ENCODE measurements around the gene SREBF2.

Gene SREBF2

DNA sequence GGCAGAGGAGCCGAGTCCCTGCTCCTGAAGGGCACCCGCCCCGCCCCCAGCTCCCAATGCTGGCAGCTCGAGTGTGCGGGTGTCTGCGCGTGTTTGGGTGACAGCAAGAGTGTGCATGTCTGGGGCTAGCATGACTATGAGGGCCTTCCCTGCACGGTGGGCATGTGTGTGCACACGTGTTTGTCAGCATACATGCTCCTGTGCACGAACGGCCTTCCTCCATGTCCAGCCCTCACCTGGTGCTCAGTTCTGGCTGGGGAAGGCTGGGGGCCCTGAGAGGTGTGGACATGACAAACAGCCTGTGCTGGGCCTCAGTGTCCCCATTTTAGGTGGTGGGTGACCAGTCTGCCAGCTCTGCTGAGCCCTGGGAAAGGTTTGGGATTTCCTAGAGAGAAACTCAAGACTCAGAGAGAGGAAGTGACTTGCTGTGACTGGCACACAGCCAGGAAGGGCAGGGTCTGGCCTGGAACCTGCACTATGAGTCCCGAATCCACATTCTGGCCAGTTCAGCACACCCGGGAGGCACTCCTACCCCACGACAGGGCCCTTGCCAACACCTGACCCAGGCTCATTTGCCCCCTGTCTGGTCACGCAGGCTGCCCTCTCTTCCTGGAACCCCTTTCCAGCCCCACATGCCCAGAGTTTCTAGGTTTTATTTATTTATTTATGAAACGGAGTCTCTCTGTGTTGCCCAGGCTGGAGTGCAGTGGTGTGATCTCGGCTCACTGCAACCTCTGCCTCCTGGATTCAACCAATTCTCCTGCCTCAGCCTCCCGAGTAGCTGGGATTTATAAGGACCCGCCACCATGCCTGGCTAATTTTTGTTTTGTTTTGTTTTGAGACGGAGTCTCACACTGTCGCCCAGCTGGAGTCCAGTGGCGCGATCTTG is 85.2 kb downstream of the SREBF2 start:
- no peak overlapping the region for H3K9ac ChIP-seq (ENCODE audit: insufficient read length)
- H3K4me3 ChIP-seq = no peak overlapping the region

DNA sequence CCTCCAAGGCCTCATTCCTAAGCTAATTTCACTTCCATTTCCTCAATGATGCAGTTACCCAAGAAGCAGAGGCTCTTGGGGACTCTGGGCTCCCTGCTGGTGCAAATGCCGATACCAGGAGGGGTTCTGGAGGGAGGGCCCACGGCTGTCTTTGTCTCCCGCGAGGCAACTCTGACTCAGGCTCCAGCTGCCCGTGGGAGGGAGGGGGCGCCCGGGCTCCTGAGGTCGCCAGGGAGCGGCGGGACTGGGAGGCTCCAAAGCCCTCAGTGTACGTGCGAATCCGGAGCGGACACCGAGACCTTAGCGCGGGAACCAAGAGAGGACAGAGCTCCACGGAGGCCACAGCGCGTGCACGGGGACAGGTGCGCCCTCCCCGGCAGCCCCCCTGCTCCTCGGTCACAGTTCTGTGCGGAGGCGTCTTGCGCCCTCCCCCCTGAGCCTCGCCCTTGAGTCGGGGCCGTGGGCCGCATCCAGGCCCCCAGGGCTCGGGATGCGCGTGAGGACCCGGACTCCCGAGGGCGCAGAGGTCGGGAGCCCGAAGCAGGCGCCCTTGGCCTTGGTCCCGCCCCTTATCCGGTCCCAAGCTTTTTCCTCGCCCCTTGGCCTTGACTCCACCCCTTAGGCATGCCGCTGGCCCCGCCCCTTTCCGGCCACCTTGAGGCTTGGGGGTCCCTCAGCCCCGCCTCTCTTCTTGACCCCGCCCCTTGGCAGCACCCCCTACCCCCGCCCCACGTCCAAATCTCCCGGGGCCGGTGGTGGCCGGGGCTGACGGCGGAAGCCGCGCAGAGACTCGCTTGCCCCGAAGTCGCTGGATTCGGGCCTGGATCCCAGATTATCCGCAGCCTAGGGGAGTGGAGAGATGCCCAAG is 86.7 kb downstream of the SREBF2 start:
- no peak overlapping the region for H3K4me3 ChIP-seq
- no peaks in the 10 kb centered on the region for H3K36me3 ChIP-seq (ENCODE audit: insufficient read depth, low read length)
- H3K9ac ChIP-seq (ENCODE audit: insufficient read length) = no peak overlapping the region
- TF ChIP-seq POLR2AphosphoS5 (IDR thresholded peaks at IDR 0.05; ENCODE audit: borderline replicate concordance, low read depth, low read length) (no peak), FOXP2 (optimal IDR thresholded peaks at IDR 0.05; ENCODE audit: control extremely low read depth, extremely low read length, insufficient read depth) (no peak), EZH2 (IDR thresholded peaks at IDR 0.05) (no peak)
- no peak for DNase-seq (ENCODE audit: low read depth, low spot score)
- no peak overlapping the region for H3K27ac ChIP-seq
- no peaks in the 10 kb centered on the region for H3K9me3 ChIP-seq (ENCODE audit: low read depth, low read length)

More for the DNA sequence above, 85.2 kb downstream of the SREBF2 start:
- Histone ChIP-seq H3K27ac (no peak overlapping the region), H3K9me3 (ENCODE audit: low read depth, low read length) (no peaks in the 10 kb centered on the region), H3K36me3 (ENCODE audit: insufficient read depth, low read length) (no peaks in the 10 kb centered on the region)
- TF ChIP-seq EZH2 (IDR thresholded peaks at IDR 0.05) = no peak
- no peak for TF ChIP-seq POLR2AphosphoS5 (IDR thresholded peaks at IDR 0.05; ENCODE audit: borderline replicate concordance, low read depth, low read length)
- no peak for TF ChIP-seq FOXP2 (optimal IDR thresholded peaks at IDR 0.05; ENCODE audit: control extremely low read depth, extremely low read length, insufficient read depth)
- no peak for DNase-seq (ENCODE audit: low read depth, low spot score)

DNA sequence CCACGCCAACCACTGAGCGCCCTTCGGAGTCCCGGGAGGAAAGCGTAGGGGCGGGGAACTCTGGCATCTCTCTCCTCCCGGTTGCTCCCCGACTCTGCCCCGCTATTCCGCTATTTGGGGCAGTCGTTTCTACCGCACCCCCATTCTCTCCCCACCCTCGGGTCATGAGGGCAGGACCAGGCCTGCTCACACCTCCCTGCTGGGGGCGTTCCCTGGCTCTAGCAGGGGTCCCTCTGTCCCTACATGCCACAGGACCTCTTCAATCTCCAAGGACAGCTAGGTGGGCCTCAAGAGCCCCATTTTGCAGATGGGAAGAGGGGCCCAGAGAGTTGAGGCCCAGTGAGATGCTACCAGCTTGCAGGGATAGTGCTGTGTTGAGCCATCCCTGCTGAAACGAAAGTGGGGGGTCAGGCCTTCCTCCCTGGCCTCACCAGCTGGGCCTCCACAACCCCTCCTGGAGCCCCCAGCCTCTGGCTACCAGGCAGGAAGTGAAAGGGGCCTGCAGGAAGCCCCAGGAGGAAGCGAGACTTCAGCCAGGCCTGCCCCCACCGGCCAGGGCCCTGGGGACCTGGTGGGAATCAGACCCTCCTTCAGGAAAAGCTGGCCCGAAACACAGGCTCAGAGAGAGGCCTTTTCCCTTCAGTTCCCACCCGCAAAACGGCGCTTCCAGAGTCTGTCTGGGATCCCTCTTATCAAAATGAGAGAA is 87.5 kb downstream of the SREBF2 start:
- no peak overlapping the region for H3K9ac ChIP-seq (ENCODE audit: insufficient read length)
- no peaks in the 10 kb centered on the region for H3K9me3 ChIP-seq (ENCODE audit: low read depth, low read length)
- no peaks in the 10 kb centered on the region for H3K36me3 ChIP-seq (ENCODE audit: insufficient read depth, low read length)
- no peak for DNase-seq (ENCODE audit: low read depth, low spot score)
- H3K4me3 ChIP-seq = no peak overlapping the region
- no peak for TF ChIP-seq FOXP2 (optimal IDR thresholded peaks at IDR 0.05; ENCODE audit: control extremely low read depth, extremely low read length, insufficient read depth)
- TF ChIP-seq POLR2AphosphoS5 (IDR thresholded peaks at IDR 0.05; ENCODE audit: borderline replicate concordance, low read depth, low read length) = no peak
- TF ChIP-seq EZH2 (IDR thresholded peaks at IDR 0.05) = no peak
- no peak overlapping the region for H3K27ac ChIP-seq

DNA sequence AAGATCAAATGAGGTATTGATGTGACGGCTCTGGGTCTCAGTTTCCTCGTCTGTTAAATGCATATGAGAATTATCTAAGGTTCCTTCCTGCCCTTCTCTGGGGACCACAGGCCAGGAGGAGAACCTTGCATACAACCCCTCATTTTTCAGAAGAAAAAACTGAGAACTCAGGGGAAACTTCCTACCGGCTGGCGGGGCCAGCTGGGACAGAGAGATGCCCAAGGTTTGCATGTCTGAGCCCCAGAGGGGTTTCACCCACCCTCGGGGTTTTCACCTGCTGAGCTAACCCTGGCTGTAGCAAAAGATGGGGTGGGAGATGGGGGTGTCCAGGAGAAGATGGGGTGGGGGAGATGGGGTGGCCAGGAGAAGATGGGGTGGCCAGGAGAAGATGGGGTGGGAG is 89.4 kb downstream of the SREBF2 start:
- Histone ChIP-seq H3K4me3 (no peak overlapping the region), H3K27ac (no peak overlapping the region), H3K36me3 (ENCODE audit: insufficient read depth, low read length) (no peaks in the 10 kb centered on the region), H3K9me3 (ENCODE audit: low read depth, low read length) (no peaks in the 10 kb centered on the region), H3K9ac (ENCODE audit: insufficient read length) (no peak overlapping the region)
- TF ChIP-seq FOXP2 (optimal IDR thresholded peaks at IDR 0.05; ENCODE audit: control extremely low read depth, extremely low read length, insufficient read depth) (no peak), POLR2AphosphoS5 (IDR thresholded peaks at IDR 0.05; ENCODE audit: borderline replicate concordance, low read depth, low read length) (no peak), EZH2 (IDR thresholded peaks at IDR 0.05) (no peak)
- DNase-seq (ENCODE audit: low read depth, low spot score) = no peak

DNA sequence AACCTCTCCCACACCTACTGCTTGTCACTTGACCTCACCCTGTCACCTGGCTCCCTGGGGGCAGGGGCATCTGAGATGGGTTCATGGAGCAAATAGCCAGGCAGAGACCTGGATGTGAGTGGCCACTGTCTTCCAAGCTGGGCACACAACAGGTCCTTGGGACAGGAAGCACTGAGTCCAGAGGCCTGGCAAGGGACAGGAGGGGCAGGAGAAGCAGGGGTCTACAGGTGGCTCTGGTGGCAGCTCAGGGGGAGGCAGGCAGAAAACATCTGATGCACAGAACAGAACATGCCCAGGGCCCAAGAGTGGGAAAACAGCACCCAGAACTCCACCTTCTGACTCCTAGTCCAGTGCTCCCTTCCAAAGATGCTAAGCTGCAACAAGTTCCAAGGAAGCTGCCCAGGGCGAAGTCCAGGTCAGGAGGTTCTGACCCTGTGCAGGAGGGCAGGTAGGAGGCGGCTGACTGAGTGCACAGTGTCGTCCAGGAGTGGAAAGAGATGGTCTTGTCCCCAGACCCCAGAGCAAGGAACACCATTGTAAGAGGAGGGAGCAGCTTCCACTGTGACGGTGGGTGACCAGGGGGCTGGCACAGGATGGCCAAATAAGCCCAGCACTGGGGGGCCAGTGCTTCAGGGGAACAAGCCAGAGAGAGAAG is 90.2 kb downstream of the SREBF2 start:
- Histone ChIP-seq H3K27ac (no peak overlapping the region), H3K36me3 (ENCODE audit: insufficient read depth, low read length) (no peaks in the 10 kb centered on the region), H3K9me3 (ENCODE audit: low read depth, low read length) (no peaks in the 10 kb centered on the region), H3K4me3 (no peak overlapping the region), H3K9ac (ENCODE audit: insufficient read length) (no peak overlapping the region)
- no peak for DNase-seq (ENCODE audit: low read depth, low spot score)
- TF ChIP-seq EZH2 (IDR thresholded peaks at IDR 0.05) (no peak), FOXP2 (optimal IDR thresholded peaks at IDR 0.05; ENCODE audit: control extremely low read depth, extremely low read length, insufficient read depth) (no peak), POLR2AphosphoS5 (IDR thresholded peaks at IDR 0.05; ENCODE audit: borderline replicate concordance, low read depth, low read length) (no peak)

DNA sequence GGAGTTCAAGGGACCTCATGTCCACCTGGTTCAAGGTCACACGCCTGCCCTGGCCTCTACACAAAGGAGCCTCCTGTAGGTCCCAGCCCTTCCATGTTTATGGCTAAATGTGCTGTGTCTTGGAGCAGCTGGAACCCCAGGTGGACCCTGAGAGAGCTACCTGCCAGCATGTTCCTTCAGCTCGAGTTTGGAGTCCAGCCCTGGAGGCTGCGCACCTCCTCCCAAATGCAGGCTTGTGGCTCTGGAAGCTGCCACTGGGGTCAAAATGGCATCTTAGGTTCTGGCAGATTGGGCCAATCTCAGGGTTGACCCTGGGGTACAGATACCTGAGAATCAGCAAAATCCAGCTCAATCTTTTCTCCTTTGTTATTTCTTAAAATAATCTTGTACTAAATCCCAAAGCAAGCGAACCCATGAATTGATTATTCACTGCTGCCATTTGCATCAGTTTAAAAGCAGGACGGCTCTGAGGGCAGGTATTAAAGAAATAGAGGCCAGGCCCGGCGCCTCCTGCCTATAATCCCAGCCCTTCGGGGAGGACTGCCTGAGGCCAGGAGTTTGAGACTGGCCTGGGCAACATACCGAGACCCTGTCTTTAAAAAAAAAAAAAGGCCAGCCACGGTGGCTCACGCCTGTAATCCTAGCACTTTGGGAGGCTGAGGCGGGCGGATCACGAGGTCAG is 90.8 kb downstream of the SREBF2 start:
- Histone ChIP-seq H3K9me3 (ENCODE audit: low read depth, low read length) (no peaks in the 10 kb centered on the region), H3K4me3 (no peak overlapping the region), H3K36me3 (ENCODE audit: insufficient read depth, low read length) (no peaks in the 10 kb centered on the region), H3K9ac (ENCODE audit: insufficient read length) (no peak overlapping the region), H3K27ac (no peak overlapping the region)
- no peak for DNase-seq (ENCODE audit: low read depth, low spot score)
- no peak for TF ChIP-seq FOXP2 (optimal IDR thresholded peaks at IDR 0.05; ENCODE audit: control extremely low read depth, extremely low read length, insufficient read depth)

DNA sequence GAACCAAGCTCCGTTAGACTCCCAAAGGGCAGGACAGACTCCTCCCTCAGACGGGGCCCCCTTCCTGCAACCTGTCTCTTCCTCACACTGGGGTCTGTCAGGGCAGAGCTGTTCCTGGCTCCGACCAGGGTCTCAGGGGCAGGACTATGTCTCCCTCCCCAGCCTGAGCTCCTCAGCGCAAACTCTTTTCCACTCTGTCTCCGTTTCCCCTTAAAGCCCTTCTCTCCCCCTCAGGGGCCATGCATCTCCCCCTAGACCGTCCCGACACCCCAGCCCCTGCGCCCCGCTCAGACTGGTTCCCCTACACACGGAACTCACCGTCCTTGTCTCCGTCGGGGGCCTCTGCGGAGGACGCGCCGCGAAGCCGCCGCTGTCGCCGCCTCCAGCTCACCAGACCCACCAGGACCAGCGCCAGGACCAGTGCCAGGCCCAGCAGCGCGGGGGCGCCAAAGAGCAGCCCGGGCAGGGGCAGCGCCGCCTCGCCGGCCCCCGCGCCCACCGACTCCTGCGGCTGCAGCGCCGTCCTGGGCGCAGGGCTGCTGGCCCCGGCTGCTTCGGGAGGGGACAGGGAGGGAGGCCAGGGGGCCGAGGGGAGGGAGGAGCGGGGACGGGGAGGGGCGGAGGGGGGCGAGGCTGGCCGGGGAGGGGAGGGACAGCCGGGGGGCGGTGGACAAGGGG is 93.0 kb downstream of the SREBF2 start:
- TF ChIP-seq FOXP2 (optimal IDR thresholded peaks at IDR 0.05; ENCODE audit: control extremely low read depth, extremely low read length, insufficient read depth) (no peak), EZH2 (IDR thresholded peaks at IDR 0.05) (no peak), POLR2AphosphoS5 (IDR thresholded peaks at IDR 0.05; ENCODE audit: borderline replicate concordance, low read depth, low read length) (no peak)
- Histone ChIP-seq H3K36me3 (ENCODE audit: insufficient read depth, low read length) (no peaks in the 10 kb centered on the region), H3K9me3 (ENCODE audit: low read depth, low read length) (no peaks in the 10 kb centered on the region), H3K4me3 (peak overlapping the region; percentile 84), H3K27ac (no peak overlapping the region), H3K9ac (ENCODE audit: insufficient read length) (peak overlapping the region; percentile 75)
- no peak for DNase-seq (ENCODE audit: low read depth, low spot score)

Measured in SK-N-MC (cell line).